Measurements from ENCODE around the gene SLC6A16.

GRCh38 chr19:49326165-49326704 is 1.2 kb upstream of the SLC6A16 start:
- TF ChIP-seq EP300 (IDR thresholded peaks at IDR 0.05) (no peak), POLR2A (IDR thresholded peaks at IDR 0.05) (no peak)
- TF ChIP-seq, protein P1, sequence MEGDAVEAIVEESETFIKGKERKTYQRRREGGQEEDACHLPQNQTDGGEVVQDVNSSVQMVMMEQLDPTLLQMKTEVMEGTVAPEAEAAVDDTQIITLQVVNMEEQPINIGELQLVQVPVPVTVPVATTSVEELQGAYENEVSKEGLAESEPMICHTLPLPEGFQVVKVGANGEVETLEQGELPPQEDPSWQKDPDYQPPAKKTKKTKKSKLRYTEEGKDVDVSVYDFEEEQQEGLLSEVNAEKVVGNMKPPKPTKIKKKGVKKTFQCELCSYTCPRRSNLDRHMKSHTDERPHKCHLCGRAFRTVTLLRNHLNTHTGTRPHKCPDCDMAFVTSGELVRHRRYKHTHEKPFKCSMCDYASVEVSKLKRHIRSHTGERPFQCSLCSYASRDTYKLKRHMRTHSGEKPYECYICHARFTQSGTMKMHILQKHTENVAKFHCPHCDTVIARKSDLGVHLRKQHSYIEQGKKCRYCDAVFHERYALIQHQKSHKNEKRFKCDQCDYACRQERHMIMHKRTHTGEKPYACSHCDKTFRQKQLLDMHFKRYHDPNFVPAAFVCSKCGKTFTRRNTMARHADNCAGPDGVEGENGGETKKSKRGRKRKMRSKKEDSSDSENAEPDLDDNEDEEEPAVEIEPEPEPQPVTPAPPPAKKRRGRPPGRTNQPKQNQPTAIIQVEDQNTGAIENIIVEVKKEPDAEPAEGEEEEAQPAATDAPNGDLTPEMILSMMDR (IDR thresholded peaks at IDR 0.05), result no peak
